Astrocyte of the spinal cord (primary cell): Measurements from ENCODE around the gene SUGT1.
"Not testable (repeated sequence)": the region's sequence is repeated elsewhere in the genome, so short reads cannot be mapped to it uniquely, and the experiment has no call there.

Source experiments
- DNase-seq: peaks from one replicate; pipeline ENCODE4 v3.0.0; 2011; ENCODE audit warnings: low read depth, low spot score
- H3K4me3 ChIP-seq: 2 replicates; pipeline ENCODE4 v1.5.1; 2011; ENCODE audit warnings: low read depth, mild to moderate bottlenecking, low read length, moderate library complexity
- in situ Hi-C: cut with HindIII; loops from 2 replicates; pipeline ENCODE4 v1.10.0; 2017; ENCODE audit warnings: low sequenced_read_pairs
- TF ChIP-seq, protein P1 (sequence below): IDR thresholded peaks from 2 replicates; pipeline ENCODE4 v1.5.1; 2012; ENCODE audit warnings: low read depth, mild to moderate bottlenecking, low read length, inconsistent platforms

SUGT1 gene

DNA sequence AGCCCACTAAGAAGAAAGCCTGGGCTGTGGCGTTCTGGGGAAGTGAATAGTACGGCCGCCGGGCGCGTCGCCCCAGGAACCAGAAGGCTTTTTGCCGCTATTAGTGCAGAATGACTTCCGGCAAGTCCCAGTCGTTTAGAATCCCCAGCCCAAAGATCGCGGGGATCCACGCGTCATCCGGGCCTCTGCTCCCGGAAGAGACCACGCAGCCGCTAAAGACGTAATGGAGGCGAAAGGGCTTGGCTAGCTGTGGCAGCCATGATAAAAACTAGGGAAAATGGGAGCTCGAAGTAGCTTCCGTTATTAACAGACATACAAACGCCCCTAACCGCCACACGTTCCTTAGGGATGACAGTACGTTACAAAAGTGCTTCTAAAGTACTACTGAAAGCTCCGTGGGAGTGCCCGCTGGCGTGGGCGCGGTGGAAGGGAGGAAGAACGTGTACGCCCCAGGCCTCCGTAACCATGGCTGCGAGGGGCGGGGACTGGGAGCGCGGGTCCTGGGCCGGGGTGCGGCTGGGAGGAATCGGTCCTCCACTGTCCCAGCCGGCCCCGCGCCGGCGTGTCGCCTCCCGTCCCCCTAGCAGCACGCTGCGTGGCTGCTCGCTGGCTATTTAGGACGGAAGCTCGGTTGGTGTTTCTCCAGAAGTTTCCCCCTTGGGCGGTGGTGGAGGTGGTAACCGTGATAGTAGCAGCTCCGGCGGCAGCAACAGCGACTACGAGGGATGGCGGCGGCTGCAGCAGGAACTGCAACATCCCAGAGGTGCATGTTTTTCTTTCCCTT is at the start of gene SUGT1:
Gene SUGT1, plus strand, starts transcription at position 641 of the 784 bp plus-strand sequence. Its CDS starts 85 bp downstream, at position 726.
- TF ChIP-seq, protein P1, sequence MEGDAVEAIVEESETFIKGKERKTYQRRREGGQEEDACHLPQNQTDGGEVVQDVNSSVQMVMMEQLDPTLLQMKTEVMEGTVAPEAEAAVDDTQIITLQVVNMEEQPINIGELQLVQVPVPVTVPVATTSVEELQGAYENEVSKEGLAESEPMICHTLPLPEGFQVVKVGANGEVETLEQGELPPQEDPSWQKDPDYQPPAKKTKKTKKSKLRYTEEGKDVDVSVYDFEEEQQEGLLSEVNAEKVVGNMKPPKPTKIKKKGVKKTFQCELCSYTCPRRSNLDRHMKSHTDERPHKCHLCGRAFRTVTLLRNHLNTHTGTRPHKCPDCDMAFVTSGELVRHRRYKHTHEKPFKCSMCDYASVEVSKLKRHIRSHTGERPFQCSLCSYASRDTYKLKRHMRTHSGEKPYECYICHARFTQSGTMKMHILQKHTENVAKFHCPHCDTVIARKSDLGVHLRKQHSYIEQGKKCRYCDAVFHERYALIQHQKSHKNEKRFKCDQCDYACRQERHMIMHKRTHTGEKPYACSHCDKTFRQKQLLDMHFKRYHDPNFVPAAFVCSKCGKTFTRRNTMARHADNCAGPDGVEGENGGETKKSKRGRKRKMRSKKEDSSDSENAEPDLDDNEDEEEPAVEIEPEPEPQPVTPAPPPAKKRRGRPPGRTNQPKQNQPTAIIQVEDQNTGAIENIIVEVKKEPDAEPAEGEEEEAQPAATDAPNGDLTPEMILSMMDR: peak; percentile 78
- in situ Hi-C loops: no loop called here

DNA sequence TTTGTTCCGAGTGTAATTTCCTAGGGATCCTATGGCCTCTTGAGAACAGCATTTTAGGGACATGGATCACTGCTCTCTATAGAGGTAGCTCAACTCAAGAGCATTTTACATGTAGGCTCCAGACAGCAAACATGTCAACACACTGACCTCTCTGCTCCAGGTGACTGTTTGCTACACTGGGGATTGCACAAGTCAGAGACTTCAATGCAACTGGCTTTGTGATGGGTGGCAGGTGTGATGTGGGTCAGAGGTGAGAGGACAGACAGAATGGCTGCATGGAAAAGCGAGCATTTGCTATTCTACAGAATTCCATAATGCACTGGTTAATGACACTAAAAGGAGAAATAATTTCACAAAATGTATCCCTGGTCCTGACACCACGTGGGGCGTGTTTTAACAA is 49.3 kb upstream of the SUGT1 start:
- H3K4me3 ChIP-seq, DNase-seq, in situ Hi-C loops: not testable (repeated sequence)

More for the DNA sequence above, at the start of gene SUGT1:
- peak; percentile 99 for DNase-seq
- peak within 1 kb of the TSS; percentile 91 for H3K4me3 ChIP-seq

DNA sequence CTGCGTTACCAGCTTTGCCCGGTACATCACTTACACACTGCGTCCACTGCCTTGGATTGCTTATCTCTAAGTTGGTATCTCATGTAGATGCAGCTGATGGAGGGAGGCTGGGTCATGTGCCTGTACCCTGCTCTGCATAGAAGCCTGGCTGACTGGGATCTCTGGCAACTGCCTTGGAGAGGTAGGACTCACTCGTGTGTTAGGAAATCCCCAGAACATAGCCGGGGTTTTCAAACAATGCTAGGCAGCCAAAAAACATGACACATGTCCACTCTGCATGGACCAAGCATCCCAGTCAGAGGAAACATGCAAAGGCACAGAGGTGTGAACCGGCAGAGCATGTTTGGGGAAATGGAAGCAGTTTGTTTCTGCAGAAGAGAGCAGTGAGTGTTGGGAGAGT is 46.5 kb upstream of the SUGT1 start:
- H3K4me3 ChIP-seq, in situ Hi-C loops, DNase-seq: not testable (repeated sequence)

DNA sequence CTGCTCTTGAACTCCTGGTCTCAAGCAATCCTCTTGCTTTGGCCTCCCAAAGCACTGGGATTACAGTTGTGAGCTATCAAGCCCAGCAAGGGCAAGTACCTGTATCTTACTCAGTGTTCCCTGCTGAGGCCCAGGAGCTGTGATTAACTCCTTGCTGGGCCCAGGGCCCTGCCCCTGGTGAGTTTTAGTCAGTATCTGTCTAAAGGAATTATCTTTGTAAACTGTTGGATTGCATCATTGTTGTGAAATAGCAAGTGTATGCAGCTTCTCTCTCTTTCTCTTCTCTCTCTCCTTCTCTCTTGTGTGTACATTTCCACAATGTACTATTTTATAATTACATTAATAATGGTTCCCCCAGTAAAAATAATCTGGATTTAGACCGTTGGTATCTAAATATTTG is 45.8 kb upstream of the SUGT1 start:
- DNase-seq, H3K4me3 ChIP-seq, in situ Hi-C loops: not testable (repeated sequence)

DNA sequence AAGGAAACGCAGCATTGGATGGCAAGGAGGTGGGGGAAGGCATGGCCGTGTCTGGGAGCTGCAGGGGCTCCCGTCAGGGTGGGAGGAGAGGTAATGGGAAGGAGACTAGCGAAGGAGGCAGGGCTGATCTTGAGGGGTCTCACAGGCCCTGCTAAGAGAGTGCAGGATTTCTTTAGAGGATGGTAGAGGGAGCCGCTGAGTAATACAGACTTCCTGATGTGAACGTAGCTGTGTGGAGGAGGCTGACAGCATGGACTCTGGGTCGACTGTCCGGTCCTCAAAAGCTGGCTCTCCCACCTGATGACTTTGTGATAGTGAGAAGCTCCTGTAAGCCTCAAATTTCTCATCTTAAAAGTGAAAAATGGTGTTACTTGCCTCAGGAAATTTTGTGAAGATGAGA is 44.5 kb upstream of the SUGT1 start:
- H3K4me3 ChIP-seq, DNase-seq, in situ Hi-C loops: not testable (repeated sequence)

DNA sequence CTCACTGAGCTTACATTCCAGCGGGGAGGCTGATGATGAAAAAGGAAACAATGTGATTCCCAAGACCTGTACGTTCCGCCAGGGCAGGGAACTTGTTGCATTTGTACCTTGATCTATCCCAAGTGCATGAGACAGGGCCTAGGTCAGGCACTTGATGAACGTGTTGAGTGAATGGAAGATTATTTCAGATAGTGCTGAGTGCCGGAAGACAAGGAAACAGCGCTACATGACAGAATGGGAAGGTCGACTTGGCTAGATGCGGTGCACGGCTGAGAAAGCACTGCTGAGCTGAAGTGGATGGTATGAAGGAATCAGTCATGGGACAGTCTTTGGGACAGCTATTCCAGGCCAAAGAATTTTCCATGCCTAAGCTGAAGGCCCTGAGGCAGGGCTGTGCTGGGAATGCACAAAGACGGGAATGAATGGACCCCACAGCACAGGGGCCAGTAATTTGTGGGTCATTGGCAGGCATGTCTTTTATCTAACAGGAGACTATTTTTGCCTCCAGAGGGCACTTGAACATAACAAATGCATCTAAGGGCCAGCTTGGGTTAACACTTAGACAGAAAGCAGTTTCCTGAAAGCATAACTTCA is 43.5 kb upstream of the SUGT1 start:
- TF ChIP-seq, protein P1: peak; percentile 28
- peak; percentile 34 for DNase-seq
- H3K4me3 ChIP-seq, in situ Hi-C loops: not testable (repeated sequence)

DNA sequence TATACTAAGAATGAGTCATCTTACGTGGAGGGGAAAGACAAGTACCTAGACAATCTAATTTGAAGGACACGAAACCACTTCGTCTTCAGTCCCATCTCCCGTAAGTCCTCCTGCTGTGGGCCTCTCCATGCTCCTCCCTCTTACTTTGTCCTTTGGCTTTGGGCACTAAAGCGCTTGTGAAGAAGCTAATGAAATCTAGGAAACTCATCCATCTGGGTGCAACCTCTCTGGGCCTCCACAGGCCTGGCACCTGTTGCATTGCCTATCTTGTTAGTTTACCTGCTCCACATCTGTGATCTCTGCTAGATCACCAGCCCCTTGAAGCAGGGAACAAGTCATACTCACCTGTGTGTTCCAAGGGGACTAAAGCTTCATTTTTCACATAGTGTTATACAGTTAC is 42.5 kb upstream of the SUGT1 start:
- in situ Hi-C loops, H3K4me3 ChIP-seq, DNase-seq: not testable (repeated sequence)

DNA sequence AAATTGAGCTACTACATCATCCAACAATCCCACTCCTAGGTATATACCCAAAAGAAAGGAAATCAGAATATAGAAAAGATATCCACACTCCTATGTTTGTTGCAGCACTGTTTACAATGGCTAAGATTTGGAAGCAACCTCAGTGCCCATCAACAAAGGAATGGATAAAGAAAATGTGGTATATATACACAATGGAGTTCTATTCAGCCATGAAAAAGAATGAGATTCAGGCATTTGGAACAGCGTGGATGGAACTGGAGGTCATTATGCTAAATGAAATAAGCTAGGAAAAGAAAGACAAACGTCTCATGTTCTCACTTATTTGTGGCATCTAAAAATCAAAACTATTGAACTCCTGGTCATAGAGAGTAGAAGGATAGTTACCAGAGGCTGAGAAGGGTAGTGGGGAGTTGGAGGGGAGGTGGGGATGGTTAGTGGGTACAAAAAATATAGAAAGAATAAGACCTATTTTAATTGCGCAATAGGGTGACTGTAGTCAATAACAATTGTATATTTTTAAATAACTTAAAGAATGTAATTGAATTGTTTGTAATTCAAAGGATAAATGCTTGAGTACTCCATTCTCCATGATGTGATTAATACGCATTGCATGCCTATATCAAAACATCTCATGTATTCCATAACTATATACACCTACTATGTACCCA is 37.4 kb upstream of the SUGT1 start:
- TF ChIP-seq, protein P1: no peak
- in situ Hi-C loops: no loop called here
- DNase-seq: no peak
- no peak overlapping the region for H3K4me3 ChIP-seq

DNA sequence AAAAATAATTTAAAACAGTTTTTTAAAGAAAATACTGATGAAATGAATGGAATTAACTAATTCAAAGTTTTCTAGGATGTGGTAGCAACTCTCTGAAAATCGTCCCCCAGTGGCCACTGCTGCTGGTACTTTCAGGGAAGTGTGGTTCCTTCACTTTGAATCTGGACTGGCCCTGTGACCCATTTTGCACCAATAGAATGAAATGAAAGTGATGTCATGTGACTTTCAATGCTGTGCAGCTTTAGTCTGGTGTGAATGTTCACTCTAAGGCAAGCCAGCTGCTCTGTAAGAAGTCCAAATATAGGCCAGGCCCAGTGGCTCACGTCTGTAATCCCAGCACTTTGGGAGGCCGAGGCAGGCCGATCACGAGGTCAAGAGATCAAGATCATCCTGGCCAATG is 36.8 kb upstream of the SUGT1 start:
- DNase-seq: no peak
- H3K4me3 ChIP-seq: no peak overlapping the region
- TF ChIP-seq, protein P1: no peak
- in situ Hi-C loops: no loop called here
